ENCODE results near the gene GALNT18.

GALNT18 gene

GRCh38 chr11:11583801-11584529, 37.8 kb downstream of the GALNT18 start:
- Mint-ChIP-seq H3K27ac (no peak overlapping the region), H3K4me1 (no peaks in the 10 kb centered on the region), H3K4me3 (no peak overlapping the region), H3K9me3 (no peaks in the 10 kb centered on the region), H3K27me3 (peaks cover 10% of the 10 kb centered on the region)
- ATAC-seq (no peak), DNase-seq (no peak)

GRCh38 chr11:11582011-11582701, 39.6 kb downstream of the GALNT18 start:
- no peak for ATAC-seq
- no peak for DNase-seq
- Mint-ChIP-seq H3K4me1 (no peaks in the 10 kb centered on the region), H3K9me3 (no peaks in the 10 kb centered on the region), H3K27ac (no peak overlapping the region), H3K4me3 (no peak overlapping the region), H3K27me3 (peaks cover 10% of the 10 kb centered on the region)

GRCh38 chr11:11581481-11581880, 40.3 kb downstream of the GALNT18 start:
- DNase-seq (no peak), ATAC-seq (no peak)
- Mint-ChIP-seq H3K4me1 (no peaks in the 10 kb centered on the region), H3K9me3 (no peaks in the 10 kb centered on the region), H3K27me3 (peaks cover 10% of the 10 kb centered on the region), H3K4me3 (no peak overlapping the region), H3K27ac (peak overlapping the region in 1 of 2 donors; percentile 43)

- no peaks in the 10 kb centered on the region for H3K4me1 Mint-ChIP-seq
- no peak overlapping the region for H3K27ac Mint-ChIP-seq
- no peaks in the 10 kb centered on the region for H3K9me3 Mint-ChIP-seq
- ATAC-seq: no peak
- H3K27me3 Mint-ChIP-seq: peaks cover 10% of the 10 kb centered on the region
- no peak overlapping the region for H3K4me3 Mint-ChIP-seq
- DNase-seq: no peak
Observed at GRCh38 chr11:11580841-11581411, 40.9 kb downstream of the GALNT18 start.

GRCh38 chr11:11580012-11580411, 41.8 kb downstream of the GALNT18 start:
- H3K4me3 Mint-ChIP-seq: no peak overlapping the region
- H3K27ac Mint-ChIP-seq: no peak overlapping the region
- H3K9me3 Mint-ChIP-seq: no peaks in the 10 kb centered on the region
- no peak for DNase-seq
- ATAC-seq: no peak
- H3K27me3 Mint-ChIP-seq: peaks cover 10% of the 10 kb centered on the region
- no peaks in the 10 kb centered on the region for H3K4me1 Mint-ChIP-seq

- no peak overlapping the region for H3K27ac Mint-ChIP-seq
- no peak for ATAC-seq
- H3K4me1 Mint-ChIP-seq: no peaks in the 10 kb centered on the region
- H3K4me3 Mint-ChIP-seq: no peak overlapping the region
- no peaks in the 10 kb centered on the region for H3K9me3 Mint-ChIP-seq
- peaks cover 10% of the 10 kb centered on the region for H3K27me3 Mint-ChIP-seq
- no peak for DNase-seq
Observed at GRCh38 chr11:11579012-11579988, 42.5 kb downstream of the GALNT18 start.

GRCh38 chr11:11577932-11578911, 43.6 kb downstream of the GALNT18 start:
- no peak for ATAC-seq
- no peaks in the 10 kb centered on the region for H3K9me3 Mint-ChIP-seq

GRCh38 chr11:11577251-11577855, 44.5 kb downstream of the GALNT18 start:
- DNase-seq: no peak
- Mint-ChIP-seq H3K4me1 (no peaks in the 10 kb centered on the region), H3K9me3 (no peaks in the 10 kb centered on the region), H3K4me3 (no peak overlapping the region), H3K27me3 (peaks cover 3% of the 10 kb centered on the region), H3K27ac (peak overlapping the region in 1 of 2 donors; percentile 29)
- ATAC-seq: no peak

More at GRCh38 chr11:11577932-11578911, 43.6 kb downstream of the GALNT18 start:
- Mint-ChIP-seq H3K27me3 (peaks cover 10% of the 10 kb centered on the region), H3K27ac (peak overlapping the region in 1 of 2 donors; percentile 29), H3K4me1 (no peaks in the 10 kb centered on the region), H3K4me3 (no peak overlapping the region)
- no peak for DNase-seq

GRCh38 chr11:11574373-11575287, 47.2 kb downstream of the GALNT18 start:
- H3K9me3 Mint-ChIP-seq: no peaks in the 10 kb centered on the region

GRCh38 chr11:11572386-11572785, 49.4 kb downstream of the GALNT18 start:
- no peak for ATAC-seq
- DNase-seq: no peak
- Mint-ChIP-seq H3K9me3 (no peaks in the 10 kb centered on the region), H3K4me3 (no peak overlapping the region), H3K27ac (no peak overlapping the region), H3K27me3 (no peaks in the 10 kb centered on the region), H3K4me1 (peaks cover 9% of the 10 kb centered on the region)

More at GRCh38 chr11:11574373-11575287, 47.2 kb downstream of the GALNT18 start:
- Mint-ChIP-seq H3K4me3 (no peak overlapping the region), H3K27ac (no peak overlapping the region), H3K4me1 (no peaks in the 10 kb centered on the region), H3K27me3 (no peaks in the 10 kb centered on the region)
- DNase-seq: no peak
- ATAC-seq: no peak

- Mint-ChIP-seq H3K4me1 (peaks cover 9% of the 10 kb centered on the region), H3K27ac (peak overlapping the region in 1 of 2 donors; percentile 15), H3K9me3 (no peaks in the 10 kb centered on the region), H3K27me3 (no peaks in the 10 kb centered on the region), H3K4me3 (no peak overlapping the region)
- no peak for ATAC-seq
- DNase-seq: no peak
Observed at GRCh38 chr11:11571893-11572292, 49.9 kb downstream of the GALNT18 start.

GRCh38 chr11:11570823-11571222, 51.0 kb downstream of the GALNT18 start:
- ATAC-seq (no peak), DNase-seq (no peak)
- no peaks in the 10 kb centered on the region for H3K9me3 Mint-ChIP-seq
- no peaks in the 10 kb centered on the region for H3K27me3 Mint-ChIP-seq
- H3K4me3 Mint-ChIP-seq: no peak overlapping the region
- H3K4me1 Mint-ChIP-seq: peaks cover 9% of the 10 kb centered on the region
- no peak overlapping the region for H3K27ac Mint-ChIP-seq

- H3K27ac Mint-ChIP-seq: peak overlapping the region in 1 of 2 donors; percentile 60
- ATAC-seq (no peak), DNase-seq (no peak)
Observed at GRCh38 chr11:11569936-11570491, 51.8 kb downstream of the GALNT18 start.

More at GRCh38 chr11:11569936-11570491, 51.8 kb downstream of the GALNT18 start:
- peaks cover 9% of the 10 kb centered on the region for H3K4me1 Mint-ChIP-seq
- no peaks in the 10 kb centered on the region for H3K27me3 Mint-ChIP-seq
- no peak overlapping the region for H3K4me3 Mint-ChIP-seq
- no peaks in the 10 kb centered on the region for H3K9me3 Mint-ChIP-seq
